ENCODE results near the gene ORMDL1.

Gene ORMDL1

GRCh38 chr2:189821953-189822748 is 38.0 kb upstream of the ORMDL1 start:
- Mint-ChIP-seq H3K4me1 (no peaks in the 10 kb centered on the region), H3K4me3 (no peak overlapping the region), H3K27me3 (ENCODE audit: low read depth) (no peaks in the 10 kb centered on the region), H3K36me3 (ENCODE audit: low read depth) (peaks cover 37% of the 10 kb centered on the region), H3K9me3 (no peaks in the 10 kb centered on the region), H3K27ac (peak overlapping the region in 2 of 3 experiments; percentile 25 to 70)
- no peak for TF ChIP-seq CTCF (IDR thresholded peaks at IDR 0.05; ENCODE audit: unreplicated experiment in 3 of 3)

GRCh38 chr2:189819297-189819704 is 35.2 kb upstream of the ORMDL1 start:
- Mint-ChIP-seq H3K9me3 (no peaks in the 10 kb centered on the region), H3K27ac (no peak overlapping the region), H3K4me3 (no peak overlapping the region), H3K4me1 (no peaks in the 10 kb centered on the region), H3K36me3 (ENCODE audit: low read depth) (peaks cover 50% of the 10 kb centered on the region), H3K27me3 (ENCODE audit: low read depth) (no peaks in the 10 kb centered on the region)
- TF ChIP-seq CTCF (IDR thresholded peaks at IDR 0.05; ENCODE audit: unreplicated experiment in 3 of 3), result no peak

GRCh38 chr2:189818249-189819038 is 34.3 kb upstream of the ORMDL1 start:
- H3K9me3 Mint-ChIP-seq, result no peaks in the 10 kb centered on the region

GRCh38 chr2:189803431-189803830 is 19.3 kb upstream of the ORMDL1 start:
- H3K4me3 Mint-ChIP-seq, result no peak overlapping the region

More at GRCh38 chr2:189818249-189819038, 34.3 kb upstream of the ORMDL1 start:
- H3K4me3 Mint-ChIP-seq, result no peak overlapping the region
- H3K27ac Mint-ChIP-seq, result no peak overlapping the region
- no peaks in the 10 kb centered on the region for H3K4me1 Mint-ChIP-seq
- TF ChIP-seq CTCF (IDR thresholded peaks at IDR 0.05; ENCODE audit: unreplicated experiment in 3 of 3), result no peak
- peaks cover 58% of the 10 kb centered on the region for H3K36me3 Mint-ChIP-seq (ENCODE audit: low read depth)
- no peaks in the 10 kb centered on the region for H3K27me3 Mint-ChIP-seq (ENCODE audit: low read depth)

GRCh38 chr2:189802396-189802912 is 18.3 kb upstream of the ORMDL1 start:
- no peak for TF ChIP-seq CTCF (IDR thresholded peaks at IDR 0.05; ENCODE audit: unreplicated experiment in 3 of 3)
- no peaks in the 10 kb centered on the region for H3K9me3 Mint-ChIP-seq
- no peaks in the 10 kb centered on the region for H3K27me3 Mint-ChIP-seq (ENCODE audit: low read depth)
- H3K4me3 Mint-ChIP-seq, result no peak overlapping the region
- peaks cover 26% of the 10 kb centered on the region for H3K36me3 Mint-ChIP-seq (ENCODE audit: low read depth)
- no peaks in the 10 kb centered on the region for H3K4me1 Mint-ChIP-seq
- H3K27ac Mint-ChIP-seq, result no peak overlapping the region

More at GRCh38 chr2:189803431-189803830, 19.3 kb upstream of the ORMDL1 start:
- H3K27me3 Mint-ChIP-seq (ENCODE audit: low read depth), result no peaks in the 10 kb centered on the region
- H3K4me1 Mint-ChIP-seq, result no peaks in the 10 kb centered on the region
- no peak for TF ChIP-seq CTCF (IDR thresholded peaks at IDR 0.05; ENCODE audit: unreplicated experiment in 3 of 3)
- H3K36me3 Mint-ChIP-seq (ENCODE audit: low read depth), result peaks cover 25% of the 10 kb centered on the region
- H3K27ac Mint-ChIP-seq, result no peak overlapping the region
- no peaks in the 10 kb centered on the region for H3K9me3 Mint-ChIP-seq

Data from nephron (organoid).